Activated T-cell treated with anti-CD3 and anti-CD28 coated beads, Interleukin-2, amount 50 U/mL, for 24 hours (primary cell): Measurements from ENCODE around the gene SGSH.
A peak's percentile ranks its signal among the peaks of the same experiment; 100 is the strongest.

Source experiments
- DNase-seq: peaks from one replicate; pipeline ENCODE4 v3.0.0-alpha.2; 2020
- H3K27ac Mint-ChIP-seq: 2 replicates; pipeline ENCODE4 v1.8.0; 2020; ENCODE audit warnings: mild to moderate bottlenecking, mixed read lengths
- H3K27me3 Mint-ChIP-seq: 2 replicates; pipeline ENCODE4 v1.8.0; 2020; ENCODE audit warnings: mixed read lengths
- H3K36me3 Mint-ChIP-seq: 2 replicates; pipeline ENCODE4 v1.8.0; 2020; ENCODE audit warnings: low read depth, mixed read lengths
- H3K4me1 Mint-ChIP-seq: 2 replicates; pipeline ENCODE4 v1.8.0; 2020; ENCODE audit warnings: low read depth, mixed read lengths
- H3K4me3 Mint-ChIP-seq: 2 replicates; pipeline ENCODE4 v1.8.0; 2020; ENCODE audit warnings: mild to moderate bottlenecking, moderate library complexity, mixed read lengths
- H3K9me3 Mint-ChIP-seq: 2 replicates; pipeline ENCODE4 v1.8.0; 2020; ENCODE audit warnings: mixed read lengths

SGSH gene

GRCh38 chr17:80224683-80225082, 4.5 kb upstream of the SGSH start:
- Mint-ChIP-seq H3K4me1 (peaks cover 12% of the 10 kb centered on the region), H3K27ac (no peak overlapping the region), H3K36me3 (peaks cover 22% of the 10 kb centered on the region), H3K4me3 (no peak overlapping the region), H3K27me3 (no peaks in the 10 kb centered on the region), H3K9me3 (no peaks in the 10 kb centered on the region)
- DNase-seq: no peak

- H3K27me3 Mint-ChIP-seq: no peaks in the 10 kb centered on the region
- no peaks in the 10 kb centered on the region for H3K9me3 Mint-ChIP-seq
- H3K4me3 Mint-ChIP-seq: no peak overlapping the region
- H3K36me3 Mint-ChIP-seq: peaks cover 29% of the 10 kb centered on the region
- no peak for DNase-seq
- H3K4me1 Mint-ChIP-seq: peaks cover 18% of the 10 kb centered on the region
- no peak overlapping the region for H3K27ac Mint-ChIP-seq
Measured at GRCh38 chr17:80223838-80224497, 3.8 kb upstream of the SGSH start.

DNA sequence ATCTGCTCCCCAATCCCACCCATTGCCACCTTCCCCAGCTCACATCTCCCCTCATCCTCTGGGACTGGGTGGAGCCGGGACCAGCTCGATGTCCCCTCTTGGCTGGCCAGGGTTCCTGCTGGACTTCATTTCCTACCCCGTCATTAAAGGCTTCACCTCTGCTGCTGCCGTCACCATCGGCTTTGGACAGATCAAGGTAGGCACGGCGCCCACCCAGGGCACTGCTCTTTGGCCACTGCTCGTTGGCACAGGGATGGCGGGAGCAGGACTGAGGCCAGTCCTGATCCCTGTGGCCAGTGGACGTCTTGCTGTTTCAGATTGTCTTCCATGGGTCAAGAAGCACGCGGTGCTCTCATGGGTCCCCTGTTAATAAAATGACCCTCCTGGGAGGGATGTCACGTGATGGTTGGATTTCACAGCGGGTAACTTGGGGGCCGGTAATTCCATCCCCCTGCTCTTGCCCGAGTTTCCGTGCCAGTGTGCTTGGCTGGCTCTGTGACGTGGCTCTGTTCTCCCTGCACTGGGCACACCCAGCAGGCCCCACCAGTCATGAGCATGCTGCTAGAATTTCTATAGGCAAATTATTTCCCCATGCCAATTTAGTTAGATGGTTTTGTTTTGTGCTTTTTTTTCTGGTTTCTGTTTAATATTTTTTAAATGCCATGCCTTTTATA, 3.1 kb upstream of the SGSH start:
- Mint-ChIP-seq H3K27me3 (no peaks in the 10 kb centered on the region), H3K4me1 (peaks cover 25% of the 10 kb centered on the region), H3K36me3 (peaks cover 31% of the 10 kb centered on the region), H3K9me3 (no peaks in the 10 kb centered on the region), H3K4me3 (no peak overlapping the region), H3K27ac (no peak overlapping the region)
- no peak for DNase-seq

DNA sequence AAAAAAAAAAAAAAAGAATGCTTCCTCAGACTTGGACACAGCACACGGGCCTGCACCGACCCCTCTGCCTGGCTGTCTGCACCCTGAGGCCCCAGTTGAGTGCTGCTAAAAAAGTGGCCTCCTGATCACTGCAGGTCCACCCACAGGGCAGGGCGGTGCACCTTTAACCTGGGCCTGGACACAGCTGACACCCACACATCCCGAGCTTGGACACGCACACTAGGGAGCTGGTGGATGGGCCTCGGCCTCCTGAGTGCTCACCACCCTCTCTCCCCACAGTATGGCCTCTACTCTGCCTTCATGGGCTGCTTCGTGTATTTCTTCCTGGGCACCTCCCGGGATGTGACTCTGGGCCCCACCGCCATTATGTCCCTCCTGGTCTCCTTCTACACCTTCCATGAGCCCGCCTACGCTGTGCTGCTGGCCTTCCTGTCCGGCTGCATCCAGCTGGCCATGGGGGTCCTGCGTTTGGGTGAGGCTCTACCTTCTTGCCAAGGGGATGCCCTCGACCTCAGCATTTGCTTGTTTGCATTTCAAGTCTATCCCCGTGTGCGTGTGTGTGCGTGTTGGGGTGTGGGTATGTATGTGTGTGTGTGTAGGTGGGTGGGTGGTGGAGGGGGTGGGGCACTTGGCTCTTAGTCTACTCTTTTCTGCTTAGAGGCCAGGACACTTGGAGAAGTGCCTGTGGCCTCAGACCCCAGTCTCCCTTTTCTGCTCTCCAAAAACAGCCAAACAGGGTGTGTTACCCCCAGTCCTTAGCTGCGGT, 2.4 kb upstream of the SGSH start:
- Mint-ChIP-seq H3K9me3 (no peaks in the 10 kb centered on the region), H3K4me1 (peaks cover 32% of the 10 kb centered on the region), H3K27me3 (no peaks in the 10 kb centered on the region), H3K36me3 (peaks cover 32% of the 10 kb centered on the region), H3K27ac (no peak overlapping the region), H3K4me3 (no peak overlapping the region)
- DNase-seq: no peak

DNA sequence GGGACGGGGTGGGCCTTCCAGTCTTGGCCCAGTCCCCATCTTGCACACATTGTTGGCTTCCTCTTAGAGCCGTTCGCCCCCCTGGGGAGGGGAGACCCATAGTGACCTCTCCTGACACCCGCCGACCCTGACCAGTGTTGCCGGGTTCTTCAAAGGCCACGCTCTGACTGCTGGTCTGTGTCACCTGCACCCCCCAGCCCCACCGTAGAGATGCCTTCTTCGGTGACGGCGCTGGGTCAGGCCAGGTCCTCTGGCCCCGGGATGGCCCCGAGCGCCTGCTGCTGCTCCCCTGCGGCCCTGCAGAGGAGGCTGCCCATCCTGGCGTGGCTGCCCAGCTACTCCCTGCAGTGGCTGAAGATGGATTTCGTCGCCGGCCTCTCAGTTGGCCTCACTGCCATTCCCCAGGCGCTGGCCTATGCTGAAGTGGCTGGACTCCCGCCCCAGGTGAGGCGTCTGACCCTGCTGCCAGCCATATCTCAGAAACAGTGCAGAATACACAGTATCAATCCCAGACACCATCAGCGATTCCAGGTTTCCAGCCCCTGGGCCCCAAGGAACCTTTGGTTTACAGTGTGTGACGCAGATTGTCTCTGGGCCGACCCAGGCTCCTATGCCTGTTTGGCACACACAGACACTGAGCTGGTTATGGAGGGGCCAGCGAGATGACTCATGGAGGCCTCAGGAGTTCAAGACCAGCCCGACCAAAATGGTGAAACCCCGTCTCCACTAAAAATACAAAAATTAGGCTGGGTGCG, 1.4 kb upstream of the SGSH start:
- Mint-ChIP-seq H3K36me3 (peaks cover 36% of the 10 kb centered on the region), H3K9me3 (no peaks in the 10 kb centered on the region), H3K27me3 (no peaks in the 10 kb centered on the region), H3K4me1 (peaks cover 34% of the 10 kb centered on the region), H3K27ac (peak overlapping the region; percentile 73), H3K4me3 (peak overlapping the region; percentile 75)
- no peak for DNase-seq

DNA sequence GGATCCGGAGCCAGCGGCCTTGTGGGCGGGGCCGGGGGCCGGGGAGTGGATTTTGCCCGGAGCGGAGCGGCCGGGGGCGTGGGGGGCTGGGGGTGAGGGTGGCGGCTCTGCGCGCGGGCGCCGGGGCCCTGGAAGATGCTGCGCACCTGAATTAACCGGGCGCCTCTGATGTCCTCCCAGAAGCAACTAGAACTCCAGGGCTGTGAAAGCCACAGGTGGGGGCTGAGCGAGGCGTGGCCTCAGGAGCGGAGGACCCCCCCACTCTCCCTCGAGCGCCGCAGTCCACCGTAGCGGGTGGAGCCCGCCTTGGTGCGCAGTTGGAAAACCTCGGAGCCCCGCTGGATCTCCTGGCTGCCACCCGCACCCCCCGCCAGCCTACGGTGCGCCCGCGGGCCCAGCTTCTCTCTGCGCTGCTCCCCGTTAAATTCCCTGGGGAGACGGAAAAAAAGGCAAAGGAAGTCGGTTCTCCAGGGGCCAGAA, 643 bp upstream of the SGSH start:
- peak; percentile 54 for DNase-seq
- Mint-ChIP-seq H3K27ac (peak overlapping the region; percentile 73), H3K27me3 (no peaks in the 10 kb centered on the region), H3K36me3 (peaks cover 42% of the 10 kb centered on the region), H3K4me1 (peaks cover 39% of the 10 kb centered on the region), H3K9me3 (no peaks in the 10 kb centered on the region), H3K4me3 (peak overlapping the region; percentile 75)

GRCh38 chr17:80219763-80220053, 425 bp downstream of the SGSH start:
- Mint-ChIP-seq H3K4me3 (peak overlapping the region; percentile 92), H3K27me3 (no peaks in the 10 kb centered on the region), H3K36me3 (peaks cover 52% of the 10 kb centered on the region), H3K9me3 (no peaks in the 10 kb centered on the region), H3K4me1 (peaks cover 41% of the 10 kb centered on the region), H3K27ac (peak overlapping the region; percentile 96)
- DNase-seq: no peak

GRCh38 chr17:80219013-80219762, 945 bp downstream of the SGSH start:
- Mint-ChIP-seq H3K27me3 (no peaks in the 10 kb centered on the region), H3K4me1 (peaks cover 37% of the 10 kb centered on the region), H3K9me3 (no peaks in the 10 kb centered on the region), H3K36me3 (peaks cover 57% of the 10 kb centered on the region), H3K27ac (peak overlapping the region; percentile 96), H3K4me3 (peak overlapping the region; percentile 92)
- peak; percentile 94 for DNase-seq

DNA sequence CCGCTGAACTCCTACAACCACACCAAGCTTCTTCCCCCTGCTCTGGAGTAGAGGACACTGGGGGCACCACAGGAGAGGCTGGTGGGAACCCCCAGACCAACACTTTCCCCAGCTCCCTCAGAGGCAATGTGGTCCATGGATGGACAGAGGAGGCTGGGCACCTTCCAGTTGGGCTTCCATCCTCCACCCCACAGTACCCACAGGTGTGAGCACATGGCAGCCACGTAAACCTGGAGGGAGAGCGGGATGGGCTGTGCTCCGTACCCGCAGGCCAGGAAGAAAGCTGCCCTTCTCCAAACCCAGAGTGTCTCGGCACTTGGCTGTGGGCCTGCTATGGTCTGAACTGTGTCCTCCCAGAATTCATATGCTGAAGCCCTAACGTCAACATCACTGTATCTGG, 1.7 kb downstream of the SGSH start:
- Mint-ChIP-seq H3K4me1 (peaks cover 32% of the 10 kb centered on the region), H3K4me3 (peak overlapping the region; percentile 92), H3K9me3 (no peaks in the 10 kb centered on the region), H3K36me3 (peaks cover 63% of the 10 kb centered on the region), H3K27me3 (no peaks in the 10 kb centered on the region), H3K27ac (peak overlapping the region; percentile 96)
- no peak for DNase-seq

DNA sequence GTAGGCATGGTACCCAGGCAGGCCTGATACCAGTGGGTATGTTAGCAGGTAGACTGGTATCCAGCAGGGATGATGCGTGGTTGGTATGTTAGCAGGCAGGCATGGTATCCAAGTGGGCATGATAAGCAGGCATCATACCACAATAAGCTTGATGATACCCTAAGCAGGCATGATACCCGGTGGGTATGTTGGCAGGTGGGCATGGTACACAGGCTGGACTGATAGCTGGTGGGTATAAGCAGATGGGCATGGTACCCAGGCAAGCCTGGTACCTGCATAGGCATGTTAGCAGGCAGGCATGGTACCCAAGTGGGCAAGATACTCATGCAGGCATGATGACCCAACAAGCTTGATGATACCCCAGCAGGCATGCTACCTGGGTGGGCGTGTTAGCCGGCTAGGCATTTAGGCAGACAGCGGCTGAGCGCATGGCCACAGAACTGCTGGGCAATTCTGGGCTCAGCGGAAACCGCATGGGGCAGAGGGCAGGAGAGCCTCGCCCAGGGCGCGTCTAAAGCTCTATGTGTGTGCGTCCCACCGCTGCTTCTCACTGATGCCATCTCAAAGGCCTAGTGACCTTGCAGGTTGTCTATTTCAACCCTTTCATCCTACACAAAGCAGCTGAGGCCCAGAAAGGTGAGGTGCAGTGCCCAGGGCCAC, 2.3 kb downstream of the SGSH start:
- Mint-ChIP-seq H3K9me3 (no peaks in the 10 kb centered on the region), H3K27me3 (no peaks in the 10 kb centered on the region), H3K27ac (peak overlapping the region; percentile 23), H3K36me3 (peaks cover 63% of the 10 kb centered on the region), H3K4me1 (peaks cover 34% of the 10 kb centered on the region), H3K4me3 (no peak overlapping the region)
- DNase-seq: no peak

GRCh38 chr17:80216473-80217456, 3.4 kb downstream of the SGSH start:
- Mint-ChIP-seq H3K4me1 (peaks cover 34% of the 10 kb centered on the region), H3K27ac (peak overlapping the region; percentile 3), H3K36me3 (peaks cover 72% of the 10 kb centered on the region), H3K4me3 (no peak overlapping the region), H3K9me3 (no peaks in the 10 kb centered on the region), H3K27me3 (no peaks in the 10 kb centered on the region)
- no peak for DNase-seq

- Mint-ChIP-seq H3K9me3 (no peaks in the 10 kb centered on the region), H3K27me3 (no peaks in the 10 kb centered on the region), H3K27ac (no peak overlapping the region), H3K4me1 (peaks cover 31% of the 10 kb centered on the region), H3K4me3 (no peak overlapping the region), H3K36me3 (peaks cover 90% of the 10 kb centered on the region)
- no peak for DNase-seq
Measured at GRCh38 chr17:80214878-80215210, 5.3 kb downstream of the SGSH start.
